Measurements from ENCODE around the gene HOXA3. TPM values are rescaled to one million over a fixed set of nuclear protein-coding genes. Genes with fewer than 3 reads are reported as not detected.

HOXA3 gene
- total RNA-seq, 4 donors from 2014 or later = 4.9 to 20.2 (median 13.2) TPM

DNA sequence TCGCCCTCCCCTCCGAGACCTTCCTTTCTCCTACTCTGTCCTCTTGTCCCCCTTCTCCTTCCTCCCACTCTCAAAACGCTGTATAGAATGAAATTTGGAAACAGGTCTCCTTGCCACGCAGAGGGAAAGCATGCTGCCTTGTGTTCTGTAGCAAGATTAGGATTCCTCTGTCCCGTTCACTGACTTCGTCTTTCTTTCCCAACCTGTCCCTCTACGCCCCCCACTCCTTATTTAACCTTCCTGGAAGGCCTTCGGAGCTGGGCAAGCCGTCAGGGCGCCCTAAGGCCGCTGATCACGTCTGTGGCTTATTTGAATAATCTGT, 11.6 kb upstream of the HOXA3 start:
- no peak for TF ChIP-seq CTCF (IDR thresholded peaks at IDR 0.05)
- TF ChIP-seq POLR2A (IDR thresholded peaks at IDR 0.05) = no peak
- intact Hi-C loops (cut with DNase I; ENCODE audit: low total_unique reads) = loop anchor here (5.0 to 10.0 kb wide), 2 partner anchors 797 to 959 kb away; partner anchors contain the start of genes CBX3 and HNRNPA2B1
- H3K4me3 ChIP-seq (ENCODE audit: low read depth, poor library complexity, severe bottlenecking) = peak overlapping the region; percentile 54
- DNase-seq (ENCODE audit: low spot score in 2 of 2) = no peak
- WGBS, 2 donors = 17% methylated on average over 12 of the region's 12 CpGs

DNA sequence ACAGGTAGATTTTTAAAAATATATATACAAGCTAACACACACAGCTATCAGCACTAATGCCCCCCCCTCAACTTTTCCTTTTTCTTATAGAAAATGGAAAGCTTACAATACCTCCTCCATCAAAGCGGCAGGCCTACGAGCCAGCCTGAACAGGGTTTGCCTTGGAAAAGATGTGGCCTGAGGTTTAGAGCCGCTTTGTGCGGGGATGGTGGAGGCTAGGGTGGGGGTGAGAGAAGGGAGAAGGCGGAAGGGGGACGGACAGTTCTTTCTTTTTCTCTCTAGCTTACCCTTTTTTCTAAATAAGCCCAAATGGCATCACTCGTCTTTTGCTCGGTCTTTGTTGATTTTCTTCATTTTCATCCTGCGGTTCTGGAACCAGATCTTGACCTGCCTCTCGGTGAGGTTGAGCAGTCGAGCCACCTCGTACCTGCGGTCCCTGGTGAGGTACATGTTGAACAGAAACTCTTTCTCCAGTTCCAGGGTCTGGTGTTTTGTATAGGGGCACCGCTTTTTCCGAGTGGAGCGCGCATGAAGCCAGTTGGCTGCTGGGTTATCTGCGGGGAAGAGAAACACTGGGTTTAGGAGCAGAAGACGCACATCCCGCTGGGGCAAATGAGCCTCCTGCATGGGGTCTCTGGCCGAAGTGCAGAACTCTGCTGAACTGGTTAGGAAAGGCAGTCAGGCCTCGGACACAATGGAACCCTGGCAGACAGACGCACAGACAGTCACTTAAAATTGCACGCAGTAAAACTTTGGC, 11.1 kb upstream of the HOXA3 start:
- intact Hi-C loops (cut with DNase I; ENCODE audit: low total_unique reads) = loop anchor here (5.0 to 10.0 kb wide), 2 partner anchors 796 to 959 kb away; partner anchors contain the start of genes CBX3 and HNRNPA2B1
- DNase-seq (ENCODE audit: low spot score in 2 of 2) = no peak
- TF ChIP-seq CTCF (IDR thresholded peaks at IDR 0.05) (no peak), POLR2A (IDR thresholded peaks at IDR 0.05) (no peak)
- 25 to 42% methylated on average over 24 of the region's 24 CpGs for WGBS, 2 donors
- H3K4me3 ChIP-seq (ENCODE audit: low read depth, poor library complexity, severe bottlenecking) = no peak overlapping the region

DNA sequence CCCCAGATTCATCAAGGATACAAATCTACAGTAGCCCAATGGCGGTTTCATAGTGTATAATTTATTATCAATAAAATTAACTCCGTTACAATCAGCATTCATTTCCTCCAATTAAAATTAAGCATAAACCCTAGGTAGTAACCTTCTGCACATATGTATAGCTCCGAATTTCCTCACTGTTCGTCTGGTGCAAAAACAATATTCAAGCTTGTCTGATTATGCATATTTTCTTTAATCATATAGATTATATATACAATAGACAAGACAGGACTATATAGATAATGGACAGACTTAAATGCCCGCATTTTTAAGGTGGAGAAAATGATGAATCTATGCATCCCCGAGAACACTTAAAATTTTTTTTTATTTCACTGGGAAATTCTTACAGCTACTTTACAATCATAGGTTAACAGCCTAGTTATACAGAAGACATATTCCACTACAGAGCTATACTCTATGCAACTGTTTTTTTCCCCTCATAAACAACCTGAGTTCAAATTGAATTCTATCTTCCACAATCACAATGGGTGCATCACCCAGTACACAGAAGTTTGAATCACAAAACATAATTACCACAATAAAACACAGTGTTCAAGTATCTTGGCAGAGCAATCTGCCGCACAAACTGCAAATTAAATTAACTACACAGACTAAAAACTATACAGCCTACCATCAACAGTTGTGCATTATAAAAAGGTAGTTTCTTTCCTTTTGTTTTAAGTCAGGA, 10.3 kb upstream of the HOXA3 start:
- 31 to 42% methylated on average over 7 of the region's 7 CpGs for WGBS, 2 donors
- TF ChIP-seq POLR2A (IDR thresholded peaks at IDR 0.05) (no peak), CTCF (IDR thresholded peaks at IDR 0.05) (no peak)
- DNase-seq (ENCODE audit: low spot score in 2 of 2) = no peak
- H3K4me3 ChIP-seq (ENCODE audit: low read depth, poor library complexity, severe bottlenecking) = no peak overlapping the region
- intact Hi-C loops (cut with DNase I; ENCODE audit: low total_unique reads) = loop anchor here (5.0 to 10.0 kb wide), 2 partner anchors 795 to 958 kb away; partner anchors contain the start of genes CBX3 and HNRNPA2B1

DNA sequence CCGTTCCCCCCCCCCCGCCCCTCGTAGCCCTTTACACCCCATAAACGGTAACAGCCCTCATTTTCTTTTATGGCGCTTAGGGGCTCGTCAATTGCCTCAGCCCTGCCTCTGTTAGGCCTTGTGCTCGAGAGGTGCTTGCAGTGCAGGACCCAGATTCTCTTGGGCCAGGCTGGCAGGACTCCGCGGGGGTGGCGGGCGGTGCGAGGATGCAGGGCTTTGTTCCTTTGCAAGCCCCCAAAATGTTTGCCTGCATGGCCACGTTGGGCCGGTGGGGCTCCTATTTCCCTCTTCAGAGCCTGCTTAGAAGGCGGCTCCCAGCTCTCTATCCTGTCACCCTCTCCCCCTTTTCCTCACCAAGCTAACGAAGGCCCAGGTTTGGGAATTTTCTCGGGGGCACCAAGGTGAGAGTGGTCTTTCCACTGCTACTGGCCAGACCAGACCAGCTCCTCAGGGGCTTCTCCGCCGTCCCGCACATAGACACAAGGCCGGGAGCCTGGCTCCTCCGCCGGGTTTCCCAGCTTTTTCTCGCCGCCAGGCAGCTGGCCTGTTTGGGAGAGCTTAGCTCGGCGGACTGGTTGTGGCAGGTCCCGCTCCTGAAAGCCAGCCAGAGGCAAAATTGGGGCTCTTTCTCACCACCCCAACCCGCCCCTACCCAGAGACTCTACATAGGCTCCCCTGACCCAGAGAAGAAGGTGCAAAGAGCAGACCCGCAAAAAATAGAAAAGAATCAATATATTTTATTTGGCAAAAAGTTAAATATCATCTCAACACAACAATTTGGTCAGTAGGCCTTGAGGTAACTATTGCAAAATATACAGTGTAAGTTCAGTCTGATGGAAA, 9.6 kb upstream of the HOXA3 start:
- H3K4me3 ChIP-seq (ENCODE audit: low read depth, poor library complexity, severe bottlenecking) = no peak overlapping the region
- intact Hi-C loops (cut with DNase I; ENCODE audit: low total_unique reads) = loop anchor here (5.0 to 10.0 kb wide), 2 partner anchors 795 to 957 kb away; partner anchors contain the start of genes CBX3 and HNRNPA2B1
- peak in 1 of 2 donors; percentile 86 for DNase-seq (ENCODE audit: low spot score in 2 of 2)
- WGBS, 2 donors = 32 to 41% methylated on average over 27 to 30 of the region's 30 CpGs
- TF ChIP-seq POLR2A (IDR thresholded peaks at IDR 0.05) (no peak), CTCF (IDR thresholded peaks at IDR 0.05) (no peak)

DNA sequence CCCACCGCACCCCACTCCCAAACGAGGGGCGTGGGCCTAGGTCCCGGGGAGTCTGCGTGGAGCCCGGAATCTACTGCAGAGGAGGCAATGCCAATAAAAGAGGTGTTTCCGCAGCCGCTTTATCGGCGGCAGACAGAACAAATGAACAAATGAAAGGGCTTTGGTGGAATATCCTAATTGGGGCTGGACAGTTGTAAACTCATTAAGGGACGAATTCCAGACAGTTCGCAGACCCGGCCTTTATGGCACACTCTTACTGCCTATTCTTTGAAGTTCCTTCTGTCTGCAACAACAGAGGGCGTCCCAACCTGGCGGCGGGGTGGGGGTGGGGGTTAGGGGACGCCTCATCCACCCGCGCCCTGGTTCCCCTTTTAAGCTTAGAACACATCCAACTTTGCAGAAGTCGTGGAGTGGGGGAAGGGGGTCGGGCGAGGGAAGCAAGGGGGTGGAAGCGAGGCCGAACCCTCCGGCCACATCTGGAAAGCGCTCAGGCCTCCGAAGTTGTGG, 8.9 kb upstream of the HOXA3 start:
- H3K4me3 ChIP-seq (ENCODE audit: low read depth, poor library complexity, severe bottlenecking) = no peak overlapping the region
- 10 to 15% methylated on average over 26 to 27 of the region's 27 CpGs for WGBS, 2 donors
- TF ChIP-seq CTCF (IDR thresholded peaks at IDR 0.05) = no peak
- no peak for TF ChIP-seq POLR2A (IDR thresholded peaks at IDR 0.05)
- intact Hi-C loops (cut with DNase I; ENCODE audit: low total_unique reads) = loop anchor here (5.0 to 10.0 kb wide), 2 partner anchors 794 to 956 kb away; partner anchors contain the start of genes CBX3 and HNRNPA2B1
- peak in 1 of 2 donors; percentile 89 for DNase-seq (ENCODE audit: low spot score in 2 of 2)

Measured in lower leg skin (tissue), 4 donors.